HL-60/S4 treated with retinoic acid at 250 ng/mL for 4 days and 3 days (cell line): Measurements from ENCODE around the gene ZNF792.
"Not testable (repeated sequence)": the region's sequence is repeated elsewhere in the genome, so short reads cannot be mapped to it uniquely, and the experiment has no call there.

Experiments
- in situ Hi-C: fragments of 300-500 bp; cut with MboI; formaldehyde crosslinking; loops from 2 replicates; pipeline ENCODE4 v1.7.0; 2022; ENCODE audit warnings: low sequenced_read_pairs

The ZNF792 gene

DNA sequence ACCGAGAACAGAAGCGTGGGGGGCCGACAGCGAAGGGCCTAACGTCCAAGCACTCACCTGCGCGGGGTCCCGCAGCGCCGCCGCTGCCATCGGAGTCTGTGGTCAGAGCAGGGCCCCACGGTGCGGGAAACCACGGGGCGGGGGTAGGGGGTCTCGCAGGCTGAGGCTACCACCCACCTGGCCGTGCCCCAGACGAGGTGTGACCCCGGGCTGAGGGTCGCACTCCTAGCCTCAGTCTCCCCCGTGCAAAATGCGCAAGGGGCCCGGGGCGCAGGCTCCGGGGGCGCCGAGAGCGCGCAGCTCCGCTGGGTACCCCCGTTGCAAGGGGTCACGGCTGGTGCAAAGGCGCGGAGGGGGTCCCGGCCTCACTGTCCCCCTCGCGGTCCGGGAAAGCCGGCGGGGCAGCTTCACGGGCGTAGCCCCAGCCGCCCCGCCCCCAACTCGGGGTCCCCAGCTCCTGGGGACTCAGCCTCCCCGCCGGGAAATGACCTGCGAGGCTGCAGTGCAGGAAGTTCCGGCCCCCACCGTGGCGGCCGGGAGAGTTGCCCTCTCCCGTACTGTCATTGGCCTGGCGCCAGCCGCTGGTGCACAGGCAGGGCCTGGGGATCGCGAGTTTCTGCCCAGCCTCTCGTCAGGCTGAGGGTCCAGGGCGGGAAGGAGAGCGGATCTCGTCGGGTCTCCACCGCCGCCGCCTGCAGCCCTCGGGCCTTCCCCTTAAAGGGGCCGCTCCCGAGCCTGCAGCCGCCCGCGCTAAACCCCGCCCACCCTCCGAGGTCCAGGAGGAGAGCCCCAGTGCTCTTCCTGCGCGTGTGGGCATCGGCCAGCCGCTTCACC is at the start of gene ZNF792:
Gene ZNF792 (minus strand): TSS at position 657 of the 834 bp plus-strand sequence. CDS start 567 bp downstream, at position 90.
- in situ Hi-C loops: no loop called here

DNA sequence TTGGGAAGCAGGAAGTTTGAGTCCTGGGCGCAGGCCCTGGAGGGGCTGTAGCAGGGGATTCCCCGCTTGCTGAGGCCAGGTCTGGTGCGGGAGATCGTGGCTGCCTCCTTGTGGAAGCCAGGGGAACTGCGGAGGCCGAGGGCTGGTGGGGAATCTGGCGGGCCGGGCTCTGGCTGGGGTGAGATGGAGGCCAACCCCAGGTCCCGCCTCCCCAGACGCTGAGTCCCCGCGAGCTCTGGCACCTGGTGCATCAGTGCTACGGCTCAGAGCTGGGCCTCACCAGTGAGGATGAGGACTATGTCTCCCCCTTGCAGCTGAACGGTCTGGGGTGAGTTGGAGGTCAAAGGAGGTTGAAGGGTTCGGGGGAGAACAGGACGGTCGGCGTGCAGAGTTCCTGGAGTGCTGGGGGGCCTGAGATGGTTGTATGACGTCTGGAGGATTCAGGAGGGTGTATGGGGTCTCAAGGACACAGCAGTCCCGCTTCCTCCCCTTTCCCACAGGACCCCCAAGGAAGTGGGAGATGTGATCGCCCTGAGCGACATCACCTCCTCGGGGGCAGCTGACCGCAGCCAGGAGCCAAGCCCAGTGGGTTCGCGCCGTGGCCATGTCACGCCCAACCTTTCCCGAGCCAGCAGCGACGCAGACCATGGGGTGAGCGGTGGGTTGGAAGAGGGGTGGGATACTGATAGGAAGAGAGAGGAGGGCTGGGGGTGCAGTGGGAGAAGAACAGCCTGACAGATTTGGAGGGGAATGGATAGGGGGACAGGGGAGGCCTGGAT is 49.2 kb upstream of the ZNF792 start:
- in situ Hi-C loops: no loop called here

DNA sequence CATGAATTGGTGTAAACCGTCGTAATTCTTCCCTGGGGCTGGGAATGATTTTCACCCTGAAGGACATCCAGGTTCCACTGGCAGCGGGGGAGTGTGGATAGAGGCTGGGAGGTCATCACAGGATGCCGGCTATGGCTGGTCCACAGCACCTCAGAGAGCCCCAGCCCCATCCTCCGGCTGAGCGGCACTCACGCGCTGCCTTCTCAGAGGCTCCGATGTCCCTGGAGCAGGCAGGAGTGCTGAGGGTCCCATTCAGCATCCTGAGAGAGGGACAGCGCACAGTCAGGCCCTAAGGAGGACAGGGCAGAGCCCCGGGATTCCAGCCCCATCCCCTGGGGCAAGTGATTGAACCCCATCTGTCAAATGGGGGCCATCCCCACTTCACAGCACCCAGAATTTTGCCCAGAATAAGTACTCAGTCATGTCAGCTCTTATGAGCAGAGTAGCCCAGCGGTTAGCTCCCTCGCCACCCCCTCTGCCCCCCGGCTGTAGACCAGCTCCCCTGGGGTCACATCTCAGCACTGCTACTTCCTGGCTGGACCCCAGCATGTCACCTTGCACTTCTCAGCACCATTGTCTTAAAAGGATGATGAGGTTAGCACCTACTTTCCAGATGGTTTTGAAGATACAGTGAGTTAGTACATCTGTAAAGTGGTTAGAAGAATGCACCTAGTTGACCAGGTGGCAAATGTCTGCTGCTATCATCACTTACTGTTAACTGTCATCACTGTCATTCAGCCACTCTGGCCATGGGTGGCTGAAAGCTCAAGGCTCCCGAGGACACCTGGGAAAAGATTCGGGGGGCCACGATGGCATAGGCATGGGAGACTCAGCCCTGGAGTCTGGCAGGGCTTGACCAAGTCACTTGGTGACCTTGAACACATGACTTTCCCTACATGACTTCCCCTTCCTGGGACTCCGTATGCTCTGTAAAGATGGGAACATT is 48.0 kb upstream of the ZNF792 start:
- in situ Hi-C loops: no loop called here

DNA sequence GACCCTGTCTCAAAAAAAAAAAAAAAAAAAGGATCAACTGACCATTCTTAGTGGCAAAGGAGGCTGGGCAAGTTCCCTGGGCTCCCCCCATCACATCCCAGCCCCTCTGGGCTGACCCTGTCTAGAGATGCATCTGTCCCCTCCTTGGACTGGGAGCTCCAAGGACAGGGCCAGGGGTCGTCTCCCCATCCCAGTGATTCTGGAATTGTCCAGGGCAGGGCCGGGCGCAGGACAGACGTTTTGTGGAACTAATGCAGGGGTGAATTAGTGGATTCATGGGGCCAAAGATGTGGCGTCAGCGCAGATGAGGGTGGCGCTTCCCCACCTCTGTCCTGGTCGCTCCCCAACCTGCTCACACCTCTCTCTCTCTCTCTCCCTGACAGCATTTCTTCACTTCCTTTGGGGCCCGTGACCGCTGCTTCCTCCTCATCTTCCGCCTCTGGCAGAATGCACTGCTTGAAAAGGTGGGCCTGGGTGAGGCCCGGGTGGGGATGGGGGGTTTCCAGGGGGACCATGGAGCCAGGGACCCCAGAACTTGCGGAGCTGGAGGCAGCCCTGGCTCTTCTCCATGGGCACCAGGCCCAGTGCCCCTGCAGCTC is 47.2 kb upstream of the ZNF792 start:
- in situ Hi-C loops: no loop called here

DNA sequence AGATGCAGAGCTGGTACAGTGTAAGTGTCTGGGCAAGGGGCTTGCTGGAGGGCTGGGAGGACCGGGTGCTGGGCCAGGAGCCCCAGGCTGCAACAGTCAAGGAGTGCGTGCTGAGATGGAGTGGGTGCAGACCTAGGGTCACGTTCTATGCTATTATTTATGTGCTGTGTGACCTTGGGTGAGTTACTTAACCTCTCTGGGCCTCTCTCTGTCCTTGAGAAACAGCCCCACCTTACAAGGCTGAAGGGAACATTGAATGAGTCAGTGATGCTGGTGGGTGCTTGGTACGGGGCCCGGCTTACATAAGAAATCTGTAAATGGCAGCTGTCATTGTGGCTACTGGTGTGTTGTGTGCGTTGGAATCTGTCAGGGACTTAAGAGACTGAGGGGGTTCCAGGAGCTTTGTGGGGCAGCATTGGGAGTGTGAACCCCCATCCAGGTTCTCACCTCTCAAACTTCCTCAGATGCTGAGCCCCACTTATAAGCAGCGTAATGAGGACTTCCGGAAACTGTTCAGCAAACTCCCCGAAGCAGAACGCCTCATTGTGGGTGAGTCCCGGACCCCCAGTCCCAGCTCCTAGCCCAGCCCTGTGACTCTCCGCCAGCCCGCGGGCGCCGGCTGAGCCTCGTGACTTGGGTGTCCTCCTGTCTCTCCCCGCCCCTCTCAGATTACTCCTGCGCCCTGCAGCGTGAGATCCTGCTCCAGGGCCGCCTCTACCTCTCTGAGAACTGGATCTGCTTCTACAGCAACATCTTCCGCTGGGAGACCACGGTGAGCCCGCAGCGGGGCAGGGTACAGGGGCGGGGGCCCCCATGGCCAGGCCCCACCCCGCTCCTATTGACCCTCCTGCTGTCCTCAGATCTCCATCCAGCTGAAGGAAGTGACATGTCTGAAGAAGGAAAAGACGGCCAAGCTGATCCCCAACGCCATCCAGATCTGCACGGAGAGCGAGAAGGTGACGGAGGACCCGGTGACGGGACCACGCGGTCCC is 45.7 kb upstream of the ZNF792 start:
- in situ Hi-C loops: no loop called here

DNA sequence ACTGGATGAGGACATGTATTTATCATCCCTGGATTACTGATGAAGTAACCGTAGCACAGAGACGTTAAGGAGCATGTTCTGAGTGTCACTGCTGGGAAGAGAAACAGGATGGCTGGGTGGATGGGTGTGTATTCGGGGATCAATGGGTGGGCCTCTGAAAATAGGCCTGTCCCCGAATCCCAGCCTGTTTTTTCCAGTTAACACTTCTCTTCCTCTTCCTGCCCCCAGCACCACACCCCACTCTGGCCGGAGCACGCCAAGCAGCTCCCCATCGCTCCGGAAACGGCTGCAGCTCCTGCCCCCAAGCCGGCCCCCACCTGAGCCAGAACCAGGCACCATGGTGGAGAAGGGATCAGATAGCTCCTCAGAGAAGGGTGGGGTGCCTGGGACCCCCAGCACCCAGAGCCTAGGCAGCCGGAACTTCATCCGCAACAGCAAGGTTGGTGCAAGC is 44.9 kb upstream of the ZNF792 start:
- in situ Hi-C loops: no loop called here

DNA sequence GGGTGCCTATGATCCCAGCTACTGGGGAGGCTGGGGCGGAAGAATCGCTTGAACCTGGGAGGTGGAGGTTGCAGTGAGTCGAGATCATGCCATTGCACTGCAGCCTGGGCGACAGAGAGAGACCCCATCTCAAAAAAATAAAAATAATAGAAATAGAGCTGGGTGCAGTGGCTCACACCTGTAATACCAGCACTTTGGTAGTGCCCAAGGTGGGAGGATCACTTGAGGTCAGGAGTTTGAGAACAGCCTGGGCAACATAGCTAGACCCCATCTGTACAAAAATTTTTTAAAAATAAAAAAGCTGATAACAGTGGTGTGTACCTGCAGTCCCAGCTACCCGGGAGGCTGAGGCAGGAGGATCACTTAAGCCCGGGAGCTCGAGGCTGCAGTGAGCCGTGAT is 43.4 kb upstream of the ZNF792 start:
- in situ Hi-C loops: not testable (repeated sequence)

DNA sequence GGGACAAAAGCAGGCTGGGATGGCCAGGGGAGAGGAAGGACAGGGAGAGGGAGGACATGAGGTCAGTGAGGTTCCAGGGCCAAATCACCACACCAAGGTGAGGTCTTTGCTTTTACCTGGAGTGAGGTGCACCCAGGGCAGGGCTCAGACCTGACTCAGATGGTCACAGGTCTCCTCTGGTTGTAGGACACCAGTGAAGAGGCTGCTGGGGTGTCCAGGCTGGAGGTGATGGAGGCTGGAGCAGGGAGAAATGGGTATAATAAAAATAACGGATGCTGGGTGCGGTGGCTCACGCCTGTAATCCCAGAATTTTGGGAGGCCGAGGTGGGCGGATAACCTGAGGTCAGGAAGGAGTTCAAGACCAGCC is 43.0 kb upstream of the ZNF792 start:
- in situ Hi-C loops: no loop called here

DNA sequence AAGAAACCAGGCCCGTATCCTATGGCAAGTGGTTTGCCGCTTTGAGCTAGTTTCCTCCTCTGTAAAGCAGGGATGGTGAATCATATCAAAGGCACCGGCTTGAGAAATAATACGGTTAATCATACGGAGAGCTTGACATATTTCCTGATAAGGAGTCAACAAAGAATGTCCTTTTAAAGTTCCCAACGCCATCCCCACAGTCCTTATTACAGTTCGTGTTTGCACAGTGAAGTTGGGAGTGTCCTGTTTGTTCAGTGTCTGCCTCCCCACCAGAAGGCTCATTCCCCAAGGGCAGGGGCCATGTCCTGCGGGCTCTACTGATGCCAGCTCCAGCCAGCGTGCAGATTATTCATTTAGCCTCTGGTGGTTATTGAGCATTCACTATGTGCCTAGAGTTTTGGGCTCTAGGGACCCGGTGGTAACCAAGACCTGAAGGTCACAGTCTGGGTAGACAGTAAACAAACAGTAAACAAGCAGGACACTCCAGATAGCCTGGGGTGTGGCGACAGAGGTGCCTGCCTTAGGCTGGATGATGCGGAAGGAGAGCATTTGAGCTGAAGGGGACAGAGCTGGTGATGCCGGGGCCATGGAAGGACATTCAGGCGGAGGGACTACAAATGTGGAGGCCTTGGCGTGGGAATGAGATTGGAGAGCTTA is 42.4 kb upstream of the ZNF792 start:
- in situ Hi-C loops: no loop called here

DNA sequence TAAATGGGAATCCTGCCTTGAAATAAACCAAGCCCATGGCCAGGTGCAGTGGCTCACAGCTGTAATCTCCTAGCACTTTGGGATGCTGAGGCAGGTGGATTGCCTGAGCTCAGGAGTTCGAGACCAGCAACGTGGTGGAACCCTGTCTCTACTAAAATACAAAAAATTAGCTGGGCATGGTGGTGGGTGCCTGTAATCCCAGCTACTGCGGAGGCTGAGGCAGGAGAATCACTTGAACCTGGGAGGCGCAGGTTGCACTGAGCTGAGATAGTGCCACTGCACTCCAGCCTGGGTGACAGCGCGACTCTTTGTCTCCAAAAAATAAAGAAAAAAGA is 41.9 kb upstream of the ZNF792 start:
- in situ Hi-C loops: not testable (repeated sequence)

DNA sequence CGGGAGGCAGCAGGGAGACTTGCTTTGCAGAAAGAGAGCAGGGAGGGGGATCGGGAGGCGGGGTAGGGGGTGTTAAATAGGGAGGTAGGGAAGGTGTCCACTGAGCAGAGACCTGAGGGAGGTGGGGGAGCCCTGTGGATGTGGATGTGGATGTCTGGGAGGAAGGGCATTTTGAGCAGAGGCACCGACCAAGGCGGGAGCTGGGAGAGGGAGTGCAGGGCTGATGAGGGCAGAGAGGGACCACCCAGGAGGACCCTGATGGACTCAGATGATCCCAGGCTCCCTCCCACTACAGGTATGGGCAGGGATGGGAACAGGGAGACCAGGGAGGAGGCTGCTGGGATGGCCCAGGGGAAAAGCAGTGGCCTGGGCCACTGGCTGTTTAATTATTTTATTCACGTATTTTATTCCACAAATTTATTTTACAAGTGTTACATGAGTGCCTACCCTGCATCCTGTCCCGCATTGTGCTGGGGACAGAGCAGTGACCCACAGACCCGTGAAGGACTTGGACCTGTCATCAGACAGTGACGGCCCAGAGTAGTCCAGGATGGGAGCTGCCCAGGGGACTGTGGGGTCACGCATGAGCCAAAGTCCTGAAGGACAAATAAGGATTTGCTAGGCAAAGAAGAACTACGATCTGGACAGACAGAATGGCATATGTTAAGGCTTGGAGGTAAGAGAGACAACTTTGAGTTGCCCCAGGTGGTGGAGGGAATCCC is 41.4 kb upstream of the ZNF792 start:
- in situ Hi-C loops: no loop called here

DNA sequence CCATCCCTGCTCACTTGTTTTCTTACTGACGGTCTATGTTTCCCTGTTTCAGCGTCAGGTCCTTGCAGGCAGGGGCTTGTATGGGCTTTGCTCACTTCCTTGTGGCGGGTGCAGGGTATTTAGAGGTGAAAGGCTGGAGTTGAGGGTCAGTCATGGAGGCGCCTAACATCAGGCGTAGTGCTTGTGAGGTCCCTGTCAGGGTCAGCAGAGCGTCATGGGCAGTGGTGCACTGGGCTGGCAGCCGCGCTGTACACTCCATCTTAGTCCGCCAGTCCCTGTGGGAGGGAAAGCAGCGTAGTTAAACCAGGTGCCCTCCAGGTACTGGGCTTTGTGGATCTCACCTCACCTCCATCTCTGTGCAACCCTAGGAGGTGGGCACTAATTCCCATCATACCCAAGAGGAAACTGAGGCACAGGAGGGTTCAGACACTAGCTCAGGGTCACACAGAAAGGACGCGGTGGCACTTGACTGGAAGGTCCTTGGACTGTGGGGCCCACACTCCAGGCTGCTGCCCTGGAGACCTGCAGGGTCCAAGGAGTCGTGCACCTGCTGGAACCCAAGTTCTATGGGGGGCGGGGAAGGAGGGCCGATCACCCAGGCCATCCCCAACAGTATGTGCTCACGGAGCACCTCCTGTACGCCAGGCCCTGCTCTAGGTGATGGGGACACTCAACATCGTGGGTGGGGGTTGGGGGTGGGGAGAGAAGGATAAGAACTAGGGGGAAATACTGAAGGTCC is 40.7 kb upstream of the ZNF792 start:
- in situ Hi-C loops: no loop called here

DNA sequence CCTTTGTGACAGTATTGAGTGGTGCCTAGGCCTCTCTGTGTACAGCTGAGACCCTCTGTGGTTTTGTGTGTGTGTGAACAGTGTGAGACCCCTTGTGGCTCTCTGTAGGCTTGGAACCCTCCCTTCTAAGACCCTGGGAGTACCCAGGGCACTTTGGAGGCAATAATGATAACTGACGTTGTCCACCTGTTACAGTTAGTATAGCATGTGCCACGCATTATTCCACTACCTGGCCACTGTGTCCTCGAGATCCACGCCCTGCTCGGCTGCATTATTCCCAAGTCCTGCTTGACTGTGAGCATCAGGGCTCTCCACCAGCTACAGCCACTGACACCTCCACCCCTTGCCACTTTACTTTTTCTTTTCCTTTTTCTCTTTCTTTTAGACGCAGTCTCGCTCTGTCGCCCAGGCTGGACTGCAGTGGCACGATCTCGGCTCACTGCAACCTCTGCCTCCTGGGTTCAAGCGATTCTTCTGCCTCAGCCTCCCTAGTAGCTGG is 38.1 kb upstream of the ZNF792 start:
- in situ Hi-C loops: no loop called here

DNA sequence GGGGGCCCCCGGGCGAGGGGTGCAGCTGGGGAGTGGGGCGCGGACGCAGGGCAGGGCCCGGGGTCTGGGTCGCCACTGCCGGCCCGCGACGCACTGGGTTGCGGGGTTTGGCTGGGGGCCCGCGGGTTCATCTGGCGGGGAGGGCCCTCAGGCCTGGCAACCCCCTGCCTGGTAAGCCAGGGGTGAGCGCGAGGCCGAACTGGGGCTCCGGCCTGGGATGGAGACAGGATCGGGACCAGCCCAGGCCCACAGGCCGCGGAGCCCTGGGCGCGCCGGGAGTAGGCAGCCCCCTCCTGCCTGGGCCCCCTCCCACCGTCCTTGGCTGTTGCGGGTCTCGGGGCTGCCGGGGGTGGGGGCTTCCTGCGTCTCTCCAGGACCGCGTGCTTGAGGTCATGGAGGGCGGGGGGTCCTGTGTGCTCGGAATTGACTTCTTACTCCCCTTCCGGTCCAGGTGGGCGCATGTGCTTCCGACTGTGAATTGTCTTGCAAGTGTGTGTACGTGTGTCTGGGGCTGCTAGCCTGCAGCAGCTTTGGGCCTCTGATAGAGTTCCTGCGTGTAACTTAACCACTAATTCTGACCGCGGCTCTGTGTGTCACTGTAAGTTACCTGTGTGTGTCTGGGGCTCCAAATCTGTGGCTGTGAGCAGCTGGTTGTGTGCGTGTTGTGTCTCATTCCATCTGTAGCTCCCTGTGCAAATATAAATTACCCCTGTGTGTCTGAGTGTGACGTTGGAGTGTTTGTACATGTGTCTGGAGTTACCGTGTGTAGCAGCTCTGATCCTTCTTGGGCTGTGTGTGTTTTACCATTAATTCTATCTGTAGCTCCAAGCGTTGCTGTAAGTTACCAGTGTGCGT is 36.8 kb upstream of the ZNF792 start:
- in situ Hi-C loops: no loop called here

DNA sequence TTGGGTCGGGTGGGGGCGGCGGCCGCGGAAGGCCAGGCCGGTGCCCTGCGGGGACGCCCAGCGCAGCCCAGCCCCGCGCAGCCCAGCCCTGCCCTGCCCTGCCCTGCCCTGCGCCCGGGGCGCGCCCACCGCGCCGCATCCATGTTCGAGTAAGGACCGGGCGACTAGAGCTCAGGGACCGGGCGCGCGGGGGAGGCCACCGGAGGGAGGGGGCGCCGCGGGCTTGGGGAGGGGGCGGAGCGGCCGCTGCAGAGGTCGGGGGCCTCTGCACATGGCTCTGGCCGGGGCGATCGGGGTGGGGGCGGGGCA is 36.3 kb upstream of the ZNF792 start:
- in situ Hi-C loops: no loop called here

DNA sequence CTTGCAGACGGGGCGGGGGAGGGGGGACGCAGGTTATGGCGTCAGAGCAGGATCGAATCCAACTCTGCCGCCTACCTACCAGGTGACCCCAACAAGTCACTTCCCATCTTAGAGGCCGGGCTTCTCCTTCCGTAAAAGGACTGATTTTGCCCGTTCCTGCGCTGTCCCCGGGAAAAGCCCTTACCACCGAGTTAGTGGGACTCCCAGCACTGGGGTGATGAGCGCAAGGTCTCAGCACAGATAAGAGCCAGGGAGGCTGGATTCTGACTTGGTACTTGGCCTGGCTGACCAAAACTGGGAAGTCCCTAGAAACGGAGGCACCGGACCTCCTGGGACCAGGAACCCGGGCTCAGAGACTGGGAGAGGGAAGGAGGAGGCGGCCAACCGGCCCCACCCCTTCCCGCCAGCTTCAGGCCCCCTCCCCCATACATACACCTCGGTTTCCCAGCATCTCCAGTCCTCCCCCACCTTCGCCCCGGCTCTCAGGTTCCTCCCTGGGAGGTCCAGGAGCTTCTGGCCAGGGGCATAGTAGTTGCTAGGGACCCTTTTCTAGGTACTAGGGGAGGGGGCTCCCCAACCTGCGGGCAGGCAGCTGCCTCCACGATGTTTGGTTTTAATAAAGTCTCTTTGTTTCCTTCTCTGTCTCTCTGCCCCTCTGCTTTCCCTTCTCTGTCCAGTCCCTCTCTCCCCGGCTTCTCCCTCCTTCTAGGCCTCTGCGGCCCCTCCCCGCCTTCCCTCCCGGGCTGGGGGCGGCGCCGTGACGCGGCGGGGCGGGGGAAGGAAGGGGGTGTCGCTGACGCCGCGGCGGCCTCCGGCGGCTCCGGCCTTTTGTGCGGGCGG is 35.7 kb upstream of the ZNF792 start, which contains the start of gene GRAMD1A:
Gene GRAMD1A (plus strand): TSS at position 826 of the 840 bp plus-strand sequence. CDS start 156 bp downstream, outside the sequence.
- in situ Hi-C loops: no loop called here
